HG03571 (cell line): ENCODE results near the gene TMEM267.
"Not testable (repeated sequence)": the region's sequence is repeated elsewhere in the genome, so short reads cannot be mapped to it uniquely, and the experiment has no call there.

Experiments
- ATAC-seq: cut with Tn5 transposase; IDR thresholded peaks from one replicate; pipeline ENCODE4 v1.9.1; 2021; ENCODE audit not compliant: unreplicated experiment

The TMEM267 gene

GRCh38 chr5:43461066-43461465 lies 22.6 kb downstream of the TMEM267 start:
- no peak for ATAC-seq

- no peak for ATAC-seq
These were observed 27.1 kb downstream of the TMEM267 start for GRCh38 chr5:43456556-43456955.

- not testable (repeated sequence) for ATAC-seq
These were observed 42.1 kb downstream of the TMEM267 start for GRCh38 chr5:43441575-43441974.

- ATAC-seq, result no peak
These were observed 46.5 kb downstream of the TMEM267 start for GRCh38 chr5:43437062-43437660.

GRCh38 chr5:43433382-43433781 lies 50.3 kb downstream of the TMEM267 start:
- ATAC-seq, result no peak

- ATAC-seq, result no peak
These were observed 50.9 kb downstream of the TMEM267 start for GRCh38 chr5:43432486-43433375.

GRCh38 chr5:43429706-43430105 lies 54.0 kb downstream of the TMEM267 start:
- no peak for ATAC-seq

GRCh38 chr5:43429016-43429415 lies 54.6 kb downstream of the TMEM267 start:
- ATAC-seq, result no peak

GRCh38 chr5:43427306-43427705 lies 56.4 kb downstream of the TMEM267 start:
- no peak for ATAC-seq

- ATAC-seq, result no peak
These were observed 57.7 kb downstream of the TMEM267 start for GRCh38 chr5:43425983-43426382.

GRCh38 chr5:43423086-43423485 lies 60.6 kb downstream of the TMEM267 start:
- ATAC-seq, result not testable (repeated sequence)

- no peak for ATAC-seq
These were observed 61.5 kb downstream of the TMEM267 start for GRCh38 chr5:43422143-43422542.

GRCh38 chr5:43421450-43422133 lies 62.1 kb downstream of the TMEM267 start:
- ATAC-seq, result no peak

GRCh38 chr5:43420241-43420640 lies 63.4 kb downstream of the TMEM267 start:
- ATAC-seq, result no peak

GRCh38 chr5:43418561-43418960 lies 65.1 kb downstream of the TMEM267 start:
- ATAC-seq, result no peak

- ATAC-seq, result no peak
These were observed 66.8 kb downstream of the TMEM267 start for GRCh38 chr5:43416803-43417394.

- ATAC-seq, result no peak
These were observed 67.5 kb downstream of the TMEM267 start for GRCh38 chr5:43415935-43416802.

GRCh38 chr5:43413966-43414365 lies 69.7 kb downstream of the TMEM267 start:
- no peak for ATAC-seq

GRCh38 chr5:43412644-43413043 lies 71.0 kb downstream of the TMEM267 start:
- ATAC-seq, result no peak

GRCh38 chr5:43412156-43412555 lies 71.5 kb downstream of the TMEM267 start, which contains the start of gene CCL28:
CCL28 (minus strand) TSS chr5:43412391; CDS start chr5:43412316, 75 bp downstream.
- no peak for ATAC-seq
